K562 (cell line): Measurements from ENCODE around the gene TRUB2.

Experiments
- CXXC5 ChIP-seq: fragments of 250-450 bp; sonication (Bioruptor Pico); IDR thresholded peaks from 2 replicates; pipeline ENCODE4 v1.8.0; 2022; ENCODE audit warnings: inconsistent platforms, mild to moderate bottlenecking, moderate library complexity
- ELF4 ChIP-seq: fragments of 450-650 bp; formaldehyde crosslinking; IDR thresholded peaks from 2 replicates; pipeline ENCODE4 v1.4.0; 2022; ENCODE audit warnings: missing genetic modification characterization
- ETV5 ChIP-seq: sonication (generic); formaldehyde crosslinking; IDR thresholded peaks from 2 replicates; pipeline ENCODE4 v1.4.0; 2020; ENCODE audit warnings: low read depth, mild to moderate bottlenecking, missing genetic modification reagents
- GTF2A2 ChIP-seq: IDR thresholded peaks from 2 replicates; pipeline ENCODE4 v1.6.1; 2016; ENCODE audit warnings: mild to moderate bottlenecking, missing genetic modification characterization, missing compliant biosample characterization
- POLR2A ChIP-seq: fragments of 450-650 bp; conservative IDR thresholded peaks from 2 replicates; pipeline ENCODE4 v1.6.1; 2016
- SRF ChIP-seq, 2 experiments: fragments of 250-450, 450-650 bp in 1 of 2; sonication (Bioruptor Pico) in 1 of 2; sonication (generic) in 1 of 2; formaldehyde crosslinking; IDR thresholded peaks; 2 replicates each; pipeline versions ENCODE4 v1.5.0 to v1.5.1; 2020 to 2022; ENCODE audit warnings: mild to moderate bottlenecking in 1 of 2, missing genetic modification reagents in 1 of 2
- TBL1XR1 ChIP-seq, 2 experiments: IDR thresholded peaks; 2 replicates each; pipeline ENCODE4 v1.6.1; 2012; ENCODE audit warnings: improper control_type of control experiment in 2 of 2, low read length in 2 of 2, mild to moderate bottlenecking in 1 of 2
- TF ChIP-seq, protein P1 (sequence below): fragments of 450-650 bp; IDR thresholded peaks from 2 replicates; pipeline ENCODE4 v1.7.1; 2018; ENCODE audit warnings: mild to moderate bottlenecking, low read depth; ENCODE audit not compliant: partially characterized antibody

DNA sequence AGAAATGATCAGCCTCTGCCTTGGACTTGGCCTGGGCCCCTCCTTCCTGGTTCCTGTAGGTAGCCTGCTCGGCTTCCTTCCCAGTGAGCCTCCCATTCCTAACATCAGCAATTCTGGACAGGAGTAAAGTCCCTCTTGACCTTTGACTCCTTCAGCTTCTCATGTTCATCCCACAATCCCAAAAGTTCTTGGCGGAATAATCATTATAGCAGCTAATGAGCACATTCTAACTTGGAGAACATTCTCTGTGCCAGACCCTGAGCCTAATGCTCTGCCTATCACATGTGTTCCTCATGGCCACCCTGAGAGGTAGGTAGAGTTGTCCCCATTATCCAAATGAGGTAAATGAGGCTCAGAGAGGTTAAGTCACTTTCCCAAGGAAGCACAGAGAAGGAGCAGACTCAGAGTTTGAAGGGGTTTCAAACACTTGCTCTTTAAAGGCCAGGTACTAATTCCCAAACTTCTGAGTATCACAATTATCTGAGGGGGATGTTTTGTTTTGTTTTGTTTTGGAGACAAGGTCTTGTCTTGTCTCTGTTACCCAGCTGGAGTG, 24.9 kb downstream of the TRUB2 start:
- no peak for TF ChIP-seq GTF2A2
- no peak for TF ChIP-seq CXXC5
- TF ChIP-seq SRF (CRISPR knock-in tag; IDR thresholded peaks at IDR 0.05), result no peak
- TF ChIP-seq ELF4 (CRISPR knock-in tag), result no peak
- TF ChIP-seq POLR2A, result no peak
- TF ChIP-seq, protein P1, sequence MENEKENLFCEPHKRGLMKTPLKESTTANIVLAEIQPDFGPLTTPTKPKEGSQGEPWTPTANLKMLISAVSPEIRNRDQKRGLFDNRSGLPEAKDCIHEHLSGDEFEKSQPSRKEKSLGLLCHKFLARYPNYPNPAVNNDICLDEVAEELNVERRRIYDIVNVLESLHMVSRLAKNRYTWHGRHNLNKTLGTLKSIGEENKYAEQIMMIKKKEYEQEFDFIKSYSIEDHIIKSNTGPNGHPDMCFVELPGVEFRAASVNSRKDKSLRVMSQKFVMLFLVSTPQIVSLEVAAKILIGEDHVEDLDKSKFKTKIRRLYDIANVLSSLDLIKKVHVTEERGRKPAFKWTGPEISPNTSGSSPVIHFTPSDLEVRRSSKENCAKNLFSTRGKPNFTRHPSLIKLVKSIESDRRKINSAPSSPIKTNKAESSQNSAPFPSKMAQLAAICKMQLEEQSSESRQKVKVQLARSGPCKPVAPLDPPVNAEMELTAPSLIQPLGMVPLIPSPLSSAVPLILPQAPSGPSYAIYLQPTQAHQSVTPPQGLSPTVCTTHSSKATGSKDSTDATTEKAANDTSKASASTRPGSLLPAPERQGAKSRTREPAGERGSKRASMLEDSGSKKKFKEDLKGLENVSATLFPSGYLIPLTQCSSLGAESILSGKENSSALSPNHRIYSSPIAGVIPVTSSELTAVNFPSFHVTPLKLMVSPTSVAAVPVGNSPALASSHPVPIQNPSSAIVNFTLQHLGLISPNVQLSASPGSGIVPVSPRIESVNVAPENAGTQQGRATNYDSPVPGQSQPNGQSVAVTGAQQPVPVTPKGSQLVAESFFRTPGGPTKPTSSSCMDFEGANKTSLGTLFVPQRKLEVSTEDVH, result no peak
- no peak for TF ChIP-seq TBL1XR1 (IDR thresholded peaks at IDR 0.05; ENCODE audit: low read length in 2 of 2)
- TF ChIP-seq ETV5, result no peak
